T1000 (cell line): ENCODE data around the gene RBP4.
A peak's percentile ranks its signal among the peaks of the same experiment; 100 is the strongest.

Source experiments
- DNase-seq: peaks from one replicate; lab custom pipeline; 2025; ENCODE audit warnings: mixed read lengths; lab: John Stamatoyannopoulos, UW

The RBP4 gene

GRCh38 chr10:93601146-93601773, at the start of gene RBP4:
Gene RBP4 (minus strand): TSS chr10:93601235. CDS start chr10:93601028, 207 bp downstream.
- DNase-seq = peak; percentile 71

DNA sequence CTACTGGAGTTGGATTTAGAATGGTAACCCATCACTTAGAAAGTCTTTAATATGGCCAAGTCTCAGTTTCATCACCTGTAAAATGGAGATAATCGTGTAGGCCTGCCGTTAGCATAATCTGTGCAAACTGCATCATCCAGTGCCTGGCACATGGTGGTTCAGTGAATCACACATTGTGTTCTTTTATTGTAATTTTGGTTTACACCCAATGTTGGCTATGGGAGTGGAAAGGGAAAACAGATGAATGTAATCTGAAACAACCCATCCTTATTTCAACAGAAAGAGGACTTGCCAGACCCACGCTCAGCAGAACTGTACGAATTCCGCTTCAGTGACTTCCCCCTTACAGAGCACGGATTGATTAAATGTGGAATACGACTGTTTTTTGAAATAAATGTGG, 38.8 kb upstream of the RBP4 start:
- DNase-seq = no peak

DNA sequence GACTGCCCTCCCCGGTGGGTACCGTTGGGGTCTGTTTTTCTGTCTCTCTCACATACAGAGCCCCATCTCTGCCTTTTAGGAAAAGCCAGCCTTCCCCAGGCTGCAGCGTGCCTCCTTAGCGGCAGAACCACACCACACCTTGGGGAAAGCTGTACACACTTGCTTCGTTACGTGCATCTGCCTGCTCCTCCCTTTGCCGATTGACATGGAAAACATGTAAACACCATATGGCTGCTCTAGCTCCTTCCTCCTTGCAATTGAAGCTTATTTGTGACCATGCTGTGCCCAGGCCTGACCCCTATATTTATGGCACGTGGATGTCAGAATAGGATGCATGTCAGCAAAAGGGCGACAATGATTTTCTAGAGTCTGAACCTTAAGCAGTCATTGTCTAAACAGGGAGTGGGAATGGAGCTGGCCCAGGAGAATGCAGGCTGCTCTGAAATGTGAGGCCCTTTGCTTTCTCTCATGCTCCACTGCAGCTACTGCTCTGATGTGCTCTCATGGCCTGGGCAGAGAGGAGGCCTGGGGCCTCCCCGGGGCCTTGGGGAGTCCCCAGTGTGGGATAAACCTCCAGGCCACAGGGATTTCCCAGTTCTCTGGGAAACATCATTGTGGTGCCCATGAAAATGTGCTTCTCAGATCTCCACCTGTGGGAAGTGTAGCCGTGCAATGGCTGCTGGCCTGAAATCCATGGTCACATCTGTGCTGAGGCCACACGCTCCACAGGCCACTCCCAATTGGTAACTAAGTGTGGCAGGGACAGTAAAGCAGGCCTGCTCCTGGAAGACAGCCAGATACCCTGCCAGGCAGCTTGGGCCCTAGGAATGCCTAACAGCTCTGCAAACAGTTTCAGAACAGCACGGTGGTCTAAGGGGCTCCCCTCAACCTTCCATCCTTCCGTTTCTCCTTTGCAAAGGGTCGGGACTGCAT, 29.9 kb upstream of the RBP4 start:
- DNase-seq = no peak

DNA sequence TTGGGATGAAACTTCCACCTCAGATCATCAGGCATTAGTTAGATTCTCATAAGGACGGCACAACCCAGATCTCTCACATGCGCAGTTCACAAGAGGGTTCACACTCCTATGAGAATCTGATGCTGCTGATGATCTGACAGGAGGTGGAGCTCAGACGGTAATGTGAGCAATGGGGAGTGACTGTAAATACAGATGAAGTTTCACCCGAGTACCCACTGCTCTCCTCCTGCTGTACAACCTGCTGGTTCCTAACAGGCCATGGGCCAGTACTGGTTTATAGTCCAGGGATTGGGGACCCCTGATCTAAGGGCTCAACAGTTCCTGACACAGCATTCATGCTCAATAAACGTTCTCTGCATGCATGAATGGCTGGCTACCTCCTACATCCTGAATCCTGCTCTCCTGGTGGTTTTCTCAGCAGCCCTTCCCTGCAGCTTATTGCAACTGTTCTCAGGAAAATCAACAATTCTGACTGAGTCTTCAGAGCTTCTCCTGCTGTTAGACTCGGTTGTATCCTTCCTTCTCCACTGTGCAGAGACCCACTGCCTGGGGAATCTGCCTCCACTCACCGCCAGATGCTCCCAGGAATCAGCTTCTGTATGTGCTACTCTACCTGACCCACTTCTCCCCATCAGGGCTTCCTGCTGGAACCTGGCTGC, 28.7 kb upstream of the RBP4 start:
- no peak for DNase-seq

- no peak for DNase-seq
Measured at GRCh38 chr10:93628858-93629257, 27.8 kb upstream of the RBP4 start.

DNA sequence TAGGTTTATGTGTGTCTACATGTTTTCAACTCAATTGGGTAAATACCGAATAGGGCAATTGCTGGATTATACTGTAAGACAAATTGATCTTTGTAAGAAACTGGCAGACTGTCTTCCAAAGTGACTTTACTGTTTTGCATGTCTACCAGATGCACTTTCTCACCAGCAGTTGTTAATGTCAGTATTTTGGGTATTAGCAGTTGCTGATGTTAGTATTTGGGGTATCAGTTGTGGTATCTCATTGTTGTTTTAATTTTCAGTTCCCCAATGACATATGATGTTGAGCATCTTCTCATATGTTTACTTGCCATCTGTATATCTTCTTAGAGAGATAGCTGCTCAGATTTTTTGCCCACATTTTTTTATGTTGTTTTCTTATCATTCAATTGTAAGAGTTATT, 21.9 kb upstream of the RBP4 start:
- DNase-seq = no peak

GRCh38 chr10:93620925-93621324, 19.9 kb upstream of the RBP4 start:
- DNase-seq = no peak

GRCh38 chr10:93615576-93616235, 14.7 kb upstream of the RBP4 start:
- no peak for DNase-seq

GRCh38 chr10:93614101-93614825, 13.2 kb upstream of the RBP4 start:
- DNase-seq = no peak

DNA sequence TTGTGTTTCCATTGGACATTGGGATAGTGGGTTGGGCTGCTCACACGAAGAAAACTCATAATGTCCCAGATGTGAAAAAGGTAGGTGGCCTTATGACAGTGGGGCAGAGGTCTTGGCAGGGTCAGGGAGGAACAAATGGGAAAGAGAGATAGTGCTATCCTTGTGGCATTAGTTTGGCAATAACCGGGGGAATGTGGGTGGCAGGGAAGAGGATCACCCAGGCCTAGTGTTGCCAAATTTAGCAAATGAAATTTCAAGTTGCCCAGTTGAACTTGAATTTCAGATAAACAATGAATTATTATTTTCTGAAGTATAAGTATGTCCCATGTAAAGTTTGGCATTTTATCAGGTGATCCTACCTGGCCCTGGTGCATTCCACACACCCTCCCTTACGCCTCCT, 12.1 kb upstream of the RBP4 start:
- DNase-seq = no peak

DNA sequence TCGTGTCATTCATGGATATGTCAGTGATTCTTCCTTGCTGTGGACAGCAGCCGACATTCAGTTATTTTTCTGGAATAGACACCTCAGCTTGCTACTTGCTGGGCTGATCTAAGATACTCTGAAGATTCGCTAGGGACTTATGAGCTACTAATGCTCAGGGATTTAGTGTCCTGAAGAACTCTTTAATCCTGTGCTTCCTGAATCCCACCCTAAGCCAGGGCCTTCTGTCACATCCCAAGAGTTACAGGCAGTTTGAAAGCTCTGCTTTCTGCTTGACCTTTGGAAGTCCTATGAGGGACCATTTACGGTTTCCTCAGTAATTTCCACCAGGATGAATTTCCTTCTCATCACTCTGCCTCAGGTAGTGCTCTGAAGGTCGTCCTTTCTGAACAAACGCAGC, 11.3 kb upstream of the RBP4 start, which contains the start of gene PDE6C:
PDE6C (plus strand) TSS at position 227 of the 400 bp plus-strand sequence. CDS start 189 bp downstream, outside the sequence.
- DNase-seq = no peak

GRCh38 chr10:93608421-93608820, 7.4 kb upstream of the RBP4 start:
- no peak for DNase-seq

DNA sequence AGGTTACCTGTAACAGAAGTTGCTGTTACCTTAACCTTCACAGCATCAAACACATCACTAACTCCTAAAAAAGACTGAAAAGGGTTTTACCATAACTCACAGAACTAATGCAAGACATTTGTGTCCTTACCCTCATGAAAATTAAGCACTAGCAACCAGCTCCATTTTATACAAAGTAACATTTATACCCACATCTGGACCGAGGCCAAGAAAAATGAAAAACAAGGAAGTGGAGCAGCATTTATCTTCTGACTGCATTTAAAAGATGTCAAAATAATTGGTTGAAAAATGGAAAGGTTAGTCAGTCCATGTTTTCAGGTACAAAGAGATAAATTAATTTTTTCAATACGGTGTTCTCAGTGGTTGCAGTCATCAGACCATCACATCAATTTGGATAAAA, 3.1 kb upstream of the RBP4 start:
- DNase-seq = no peak

GRCh38 chr10:93603023-93603422, 2.0 kb upstream of the RBP4 start:
- no peak for DNase-seq

DNA sequence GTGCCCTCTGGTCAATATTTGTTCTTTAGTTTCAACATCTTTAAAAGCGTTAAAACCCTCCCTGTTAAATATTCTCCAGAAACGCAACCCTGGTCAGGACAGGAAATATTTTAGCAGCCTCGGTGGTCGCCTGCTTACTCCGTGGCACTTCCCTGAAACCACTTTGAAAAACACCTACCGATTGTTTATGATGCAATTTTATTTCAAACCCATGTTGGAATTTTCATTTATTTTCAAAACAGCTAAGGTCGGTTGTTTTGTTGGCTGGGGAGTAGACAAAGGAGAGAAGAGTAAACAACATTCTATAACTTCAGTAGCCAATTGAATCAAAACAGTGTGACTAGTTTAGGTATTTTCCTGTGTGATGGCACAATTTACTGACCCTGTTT, 733 bp upstream of the RBP4 start:
- DNase-seq = no peak

- peak; percentile 45 for DNase-seq
Measured at GRCh38 chr10:93600446-93601145, 439 bp downstream of the RBP4 start.

DNA sequence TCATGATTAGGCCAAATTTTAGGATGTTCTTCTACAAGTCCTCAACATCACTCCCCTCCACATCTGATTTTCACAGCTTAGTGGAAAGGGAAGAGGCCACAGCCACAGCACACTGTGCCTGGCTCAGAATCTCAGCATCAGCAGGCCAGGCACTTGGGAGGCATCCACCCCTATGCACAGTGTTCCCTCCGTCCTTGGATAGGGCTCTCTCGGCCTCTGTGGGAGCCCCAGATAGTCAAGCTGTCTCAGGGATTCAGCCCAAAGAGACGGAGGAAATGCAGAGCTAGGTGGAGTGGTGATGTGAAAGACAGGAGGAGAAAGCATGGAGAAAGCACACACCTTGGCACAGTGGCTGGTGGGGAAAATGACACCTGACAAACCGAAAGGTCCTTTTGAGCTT, 1.3 kb downstream of the RBP4 start:
- DNase-seq = no peak

GRCh38 chr10:93599335-93599734, 1.7 kb downstream of the RBP4 start:
- no peak for DNase-seq

DNA sequence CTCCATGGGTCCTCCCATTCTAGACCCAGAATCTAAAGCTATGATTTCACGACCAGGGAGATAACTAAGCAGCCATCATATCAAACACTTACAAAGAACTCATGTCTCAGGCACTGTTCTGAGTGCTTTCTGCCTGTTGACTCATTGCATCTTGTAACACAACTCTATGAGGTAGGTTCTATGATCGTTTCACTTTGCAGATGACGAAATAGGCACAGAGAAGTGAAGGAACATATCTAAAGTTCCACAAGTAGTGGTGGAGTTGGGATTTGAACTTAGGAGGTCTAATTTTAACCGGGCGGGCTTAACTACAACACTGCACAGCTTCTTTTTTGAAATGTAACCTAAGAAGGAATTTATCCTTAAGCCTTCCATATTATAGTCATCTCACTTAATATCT, 2.9 kb downstream of the RBP4 start:
- DNase-seq = no peak

DNA sequence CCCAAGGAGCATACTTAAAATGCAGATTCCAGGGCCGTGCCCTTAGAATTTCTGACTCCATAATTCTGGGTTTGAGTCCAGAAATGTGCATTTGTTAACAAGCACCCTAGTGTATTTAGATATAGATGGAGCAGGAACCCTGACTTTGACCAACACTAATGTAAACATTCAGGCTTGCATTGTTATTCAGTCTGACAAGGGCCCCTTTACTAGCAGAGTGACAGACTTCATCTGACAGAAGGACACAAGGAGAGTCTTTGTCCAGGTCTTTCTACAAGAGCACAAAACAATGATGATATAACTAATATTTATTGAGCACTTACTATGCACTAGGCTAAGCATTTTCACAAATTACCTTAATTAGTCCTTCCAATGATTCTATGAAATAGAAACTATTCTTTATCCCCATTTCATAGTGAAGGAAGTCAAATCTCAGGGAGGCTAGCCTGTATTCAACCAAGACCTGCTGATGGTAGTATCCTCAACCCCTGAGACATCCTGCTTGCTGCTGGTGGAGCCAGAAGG, 3.9 kb downstream of the RBP4 start:
- no peak for DNase-seq

- DNase-seq = no peak
Measured at GRCh38 chr10:93596539-93596938, 4.5 kb downstream of the RBP4 start.
